Tibial artery (tissue), 4 donors: ENCODE measurements around the gene MRPS18A.

Experiments
- DNase-seq, 2 donors: peaks; one replicate each; pipeline ENCODE4 v3.0.0-alpha.2; 2019
- H3K27ac ChIP-seq, 2 donors: fragments of 200-600 bp; sonication (generic) in 1 of 2; 1 replicate in 1 of 2; 2 replicates in 1 of 2; pipeline ENCODE4 v1.5.1; 2018 to 2019; ENCODE audit warnings: mild to moderate bottlenecking in 1 of 2
- H3K27me3 ChIP-seq, 2 donors: fragments of 200-600 bp; sonication (generic) in 1 of 2; one replicate each; pipeline versions ENCODE4 v1.5.1 to v1.6.0; 2016 to 2019
- H3K36me3 ChIP-seq, 3 donors: fragments of 200-600 bp; sonication (generic) in 2 of 3; one replicate each; pipeline ENCODE4 v1.5.1; 2016 to 2019; ENCODE audit warnings: mild to moderate bottlenecking in 2 of 3
- H3K4me1 ChIP-seq, 4 donors: fragments of 200-600 bp; sonication (generic) in 2 of 4; 1 replicate in 3 of 4; 2 replicates in 1 of 4; pipeline ENCODE4 v1.5.1; 2016 to 2019
- H3K4me3 ChIP-seq, 2 donors: fragments of 200-600 bp; sonication (generic) in 1 of 2; 1 replicate in 1 of 2; 2 replicates in 1 of 2; pipeline ENCODE4 v1.5.1; 2018 to 2019; ENCODE audit warnings: mild to moderate bottlenecking in 2 of 2
- H3K9me3 ChIP-seq, 3 donors: fragments of 200-600 bp; sonication (generic) in 1 of 3; one replicate each; pipeline ENCODE4 v1.5.1; 2016 to 2019
- intact Hi-C: fragments of 100-400 bp; cut with DNase I; formaldehyde crosslinking; loops from one replicate; pipeline ENCODE4 v1.15.0; 2023; ENCODE audit warnings: low total_unique reads
- TF ChIP-seq, protein P1 (sequence below), 2 experiments: fragments of 200-600 bp in 1 of 2; fragments of 450-650 bp in 1 of 2; IDR thresholded peaks; one replicate each; pipeline ENCODE4 v1.5.1; 2017 to 2019; ENCODE audit warnings: antibody characterized with exemption in 2 of 2, mild to moderate bottlenecking in 1 of 2, moderate library complexity in 1 of 2

MRPS18A gene

GRCh38 chr6:43627008-43627825, 60.4 kb downstream of the MRPS18A start:
- Histone ChIP-seq H3K9me3 (no peaks in the 10 kb centered on the region), H3K4me3 (peak overlapping the region in 1 of 2 donors; percentile 93), H3K36me3 (peaks cover 38 to 44% (median 41%) of the 10 kb centered on the region in 3 donors), H3K4me1 (peaks cover 0 to 25% (median 21%) of the 10 kb centered on the region in 4 donors), H3K27me3 (no peaks in the 10 kb centered on the region), H3K27ac (peak overlapping the region; percentile 93 to 95)
- intact Hi-C loops = no loop called here
- peak; percentile 83 to 88 for DNase-seq
- TF ChIP-seq, protein P1, sequence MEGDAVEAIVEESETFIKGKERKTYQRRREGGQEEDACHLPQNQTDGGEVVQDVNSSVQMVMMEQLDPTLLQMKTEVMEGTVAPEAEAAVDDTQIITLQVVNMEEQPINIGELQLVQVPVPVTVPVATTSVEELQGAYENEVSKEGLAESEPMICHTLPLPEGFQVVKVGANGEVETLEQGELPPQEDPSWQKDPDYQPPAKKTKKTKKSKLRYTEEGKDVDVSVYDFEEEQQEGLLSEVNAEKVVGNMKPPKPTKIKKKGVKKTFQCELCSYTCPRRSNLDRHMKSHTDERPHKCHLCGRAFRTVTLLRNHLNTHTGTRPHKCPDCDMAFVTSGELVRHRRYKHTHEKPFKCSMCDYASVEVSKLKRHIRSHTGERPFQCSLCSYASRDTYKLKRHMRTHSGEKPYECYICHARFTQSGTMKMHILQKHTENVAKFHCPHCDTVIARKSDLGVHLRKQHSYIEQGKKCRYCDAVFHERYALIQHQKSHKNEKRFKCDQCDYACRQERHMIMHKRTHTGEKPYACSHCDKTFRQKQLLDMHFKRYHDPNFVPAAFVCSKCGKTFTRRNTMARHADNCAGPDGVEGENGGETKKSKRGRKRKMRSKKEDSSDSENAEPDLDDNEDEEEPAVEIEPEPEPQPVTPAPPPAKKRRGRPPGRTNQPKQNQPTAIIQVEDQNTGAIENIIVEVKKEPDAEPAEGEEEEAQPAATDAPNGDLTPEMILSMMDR (IDR thresholded peaks at IDR 0.05) = no peak

- Histone ChIP-seq H3K9me3 (no peaks in the 10 kb centered on the region), H3K27me3 (no peaks in the 10 kb centered on the region), H3K27ac (no peak overlapping the region), H3K36me3 (peaks cover 52 to 61% (median 58%) of the 10 kb centered on the region in 3 donors), H3K4me1 (peaks cover 0 to 23% (median 20%) of the 10 kb centered on the region in 4 donors), H3K4me3 (no peak overlapping the region)
- intact Hi-C loops = no loop called here
- TF ChIP-seq, protein P1 (IDR thresholded peaks at IDR 0.05) = no peak
- no peak for DNase-seq
These were observed 62.1 kb downstream of the MRPS18A start for GRCh38 chr6:43625393-43625992.

GRCh38 chr6:43624786-43625288, 62.8 kb downstream of the MRPS18A start:
- H3K9me3 ChIP-seq = no peaks in the 10 kb centered on the region
- H3K27me3 ChIP-seq = no peaks in the 10 kb centered on the region
- no peak overlapping the region for H3K27ac ChIP-seq
- DNase-seq = no peak
- TF ChIP-seq, protein P1 (IDR thresholded peaks at IDR 0.05) = no peak
- H3K4me3 ChIP-seq = no peak overlapping the region
- peaks cover 0 to 19% (median 16%) of the 10 kb centered on the region in 4 donors for H3K4me1 ChIP-seq
- intact Hi-C loops = no loop called here
- peaks cover 59 to 68% (median 65%) of the 10 kb centered on the region in 3 donors for H3K36me3 ChIP-seq

- H3K4me1 ChIP-seq = peaks cover 0 to 19% (median 16%) of the 10 kb centered on the region in 4 donors
- DNase-seq = no peak
- intact Hi-C loops = no loop called here
- no peaks in the 10 kb centered on the region for H3K9me3 ChIP-seq
- H3K4me3 ChIP-seq = no peak overlapping the region
- no peak overlapping the region for H3K27ac ChIP-seq
- peaks cover 64 to 71% (median 70%) of the 10 kb centered on the region in 3 donors for H3K36me3 ChIP-seq
- H3K27me3 ChIP-seq = no peaks in the 10 kb centered on the region
- TF ChIP-seq, protein P1 (IDR thresholded peaks at IDR 0.05) = no peak
These were observed 63.5 kb downstream of the MRPS18A start for GRCh38 chr6:43623880-43624785.

GRCh38 chr6:43622541-43622940, 65.0 kb downstream of the MRPS18A start:
- DNase-seq = no peak
- H3K36me3 ChIP-seq = peaks cover 64 to 78% (median 71%) of the 10 kb centered on the region in 3 donors

More at GRCh38 chr6:43622541-43622940, 65.0 kb downstream of the MRPS18A start:
- TF ChIP-seq, protein P1 (IDR thresholded peaks at IDR 0.05) = no peak
- H3K9me3 ChIP-seq = no peaks in the 10 kb centered on the region
- no peak overlapping the region for H3K27ac ChIP-seq
- intact Hi-C loops = no loop called here
- peaks cover 0 to 12% (median 9%) of the 10 kb centered on the region in 4 donors for H3K4me1 ChIP-seq
- H3K4me3 ChIP-seq = no peak overlapping the region
- no peaks in the 10 kb centered on the region for H3K27me3 ChIP-seq
